ENCODE measurements around the gene CX3CL1. TPM values are rescaled to one million over a fixed set of nuclear protein-coding genes. Genes with fewer than 3 reads are reported as not detected.
A peak's percentile ranks its signal among the peaks of the same experiment; 100 is the strongest.

Gene CX3CL1
- total and polyA plus RNA-seq, 2 of the 13 experiments (the other 11 are each of a cell fraction or from before 2014, with no cell fraction given), result 57.3 to 60.8 TPM

GRCh38 chr16:57384248-57385070 is 12.2 kb downstream of the CX3CL1 start (continued):
- no peak for TF ChIP-seq IKZF4 (CRISPR knock-in tag; IDR thresholded peaks at IDR 0.05; ENCODE audit: borderline replicate concordance, low read depth, not compliant biosample characterization)
- peak; percentile 3; the same call in 1 of the 2 replicates for TF ChIP-seq RFXANK (CRISPR knock-in tag; IDR thresholded peaks at IDR 0.05)
- TF ChIP-seq NR2F6 (IDR thresholded peaks at IDR 0.05), result peak; percentile 5; the same call in 1 of the 2 replicates
- no peak for TF ChIP-seq NR2F6 (CRISPR knock-in tag; IDR thresholded peaks at IDR 0.05)
- TF ChIP-seq MIER2 (CRISPR knock-in tag; IDR thresholded peaks at IDR 0.05), result no peak
- no peak for TF ChIP-seq ZNF660 (CRISPR knock-in tag; IDR thresholded peaks at IDR 0.05; ENCODE audit: borderline replicate concordance, low read depth)
- TF ChIP-seq RBM39 (IDR thresholded peaks at IDR 0.05; ENCODE audit: low read depth, low read length, poor library complexity, severe bottlenecking), result no peak
- no peak for TF ChIP-seq CREBL2 (CRISPR knock-in tag; IDR thresholded peaks at IDR 0.05; ENCODE audit: borderline replicate concordance)
- peak; percentile 28 for TF ChIP-seq SRSF1 (optimal IDR thresholded peaks at IDR 0.05; ENCODE audit: low read depth, low read length)
- peak; percentile 81; the same call in 1 of the 2 replicates for TF ChIP-seq ZNF672 (CRISPR knock-in tag; IDR thresholded peaks at IDR 0.05)
- peak; percentile 35; the same call in 1 of the 2 replicates for TF ChIP-seq GABPB1 (CRISPR knock-in tag; IDR thresholded peaks at IDR 0.05)
- TF ChIP-seq ATF3 (CRISPR knock-in tag; IDR thresholded peaks at IDR 0.05), result 0 out of 2 replicates have a peak, but pooled peaks have one; percentile 7
- no peak for TF ChIP-seq ZBTB40 (IDR thresholded peaks at IDR 0.05)
- TF ChIP-seq ZBTB40 (CRISPR knock-in tag; IDR thresholded peaks at IDR 0.05), result 0 out of 2 replicates have a peak, but pooled peaks have one; percentile 39
- TF ChIP-seq SOX13 (IDR thresholded peaks at IDR 0.05), result 0 out of 2 replicates have a peak, but pooled peaks have one; percentile 27
- peak in 1 of 2 experiments; percentile 11; a peak in 1 of 4 replicates for TF ChIP-seq SOX13 (CRISPR knock-in tag; conservative IDR thresholded peaks at IDR 0.05 in 1 of 2, IDR thresholded peaks at IDR 0.05 in 1 of 2)
- TF ChIP-seq CREB3 (CRISPR knock-in tag; IDR thresholded peaks at IDR 0.05), result no peak
- TF ChIP-seq ZNF768 (CRISPR knock-in tag; IDR thresholded peaks at IDR 0.05), result peak; percentile 84
- 0 out of 2 replicates have a peak, but pooled peaks have one; percentile 37 for TF ChIP-seq ZNF792 (CRISPR knock-in tag; IDR thresholded peaks at IDR 0.05)

All from HepG2 (cell line).